Stimulated activated CD8-positive, alpha-beta memory T cell treated with anti-CD3 and anti-CD28 coated beads, Interleukin-4, amount 100 ng/mL, for 48 hours (primary cell): ENCODE measurements around the gene LGI4.

Experiments used
- DNase-seq: peaks from one replicate; pipeline ENCODE4 v3.0.0-alpha.2; 2020

Gene LGI4

GRCh38 chr19:35134601-35135242 lies at the start of gene LGI4:
LGI4 (minus strand) TSS chr19:35135059; CDS start chr19:35134680, 379 bp downstream.
- DNase-seq: no peak

- no peak for DNase-seq
Measured at GRCh38 chr19:35184267-35184666, 49.4 kb upstream of the LGI4 start.

GRCh38 chr19:35181387-35181786 lies 46.5 kb upstream of the LGI4 start:
- DNase-seq: no peak

- no peak for DNase-seq
Measured at GRCh38 chr19:35179830-35180229, 45.0 kb upstream of the LGI4 start.

- peak; percentile 13 for DNase-seq
Measured at GRCh38 chr19:35178701-35179100, 43.8 kb upstream of the LGI4 start.

GRCh38 chr19:35177377-35178274 lies 42.8 kb upstream of the LGI4 start:
- DNase-seq: peak; percentile 20

GRCh38 chr19:35176181-35176570 lies 41.3 kb upstream of the LGI4 start:
- DNase-seq: no peak

GRCh38 chr19:35174226-35174625 lies 39.4 kb upstream of the LGI4 start:
- no peak for DNase-seq

- no peak for DNase-seq
Measured at GRCh38 chr19:35171730-35172129, 36.9 kb upstream of the LGI4 start.

GRCh38 chr19:35170359-35171061 lies 35.7 kb upstream of the LGI4 start:
- DNase-seq: no peak

- DNase-seq: peak; percentile 21
Measured at GRCh38 chr19:35169221-35169995, 34.5 kb upstream of the LGI4 start.

GRCh38 chr19:35168196-35168595 lies 33.3 kb upstream of the LGI4 start:
- DNase-seq: peak; percentile 22

- peak; percentile 25 for DNase-seq
Measured at GRCh38 chr19:35167251-35168119, 32.6 kb upstream of the LGI4 start.

GRCh38 chr19:35166100-35167063 lies 31.5 kb upstream of the LGI4 start:
- peak; percentile 34 for DNase-seq

GRCh38 chr19:35165200-35166058 lies 30.6 kb upstream of the LGI4 start:
- DNase-seq: no peak

- DNase-seq: no peak
Measured at GRCh38 chr19:35164418-35164817, 29.6 kb upstream of the LGI4 start.

GRCh38 chr19:35162471-35163326 lies 27.8 kb upstream of the LGI4 start:
- DNase-seq: no peak

GRCh38 chr19:35161434-35161743 lies 26.5 kb upstream of the LGI4 start:
- DNase-seq: no peak
